Stomach (tissue), 9 donors: ENCODE results near the gene REC8. TPM values are rescaled to one million over a fixed set of nuclear protein-coding genes. Genes with fewer than 3 reads are reported as not detected.

ENCODE experiments used
- DNase-seq, 2 donors: peaks; one replicate each; pipeline versions ENCODE4 v3.0.0 to v3.0.0-alpha.2; 2013 to 2019
- H3K27ac ChIP-seq, 5 donors: fragments of 200-600 bp in 4 of 5; sonication (generic) in 4 of 5; one replicate each; pipeline ENCODE4 v1.5.1; 2013 to 2019; ENCODE audit warnings: mild to moderate bottlenecking in 1 of 5, moderate library complexity in 1 of 5
- H3K27me3 ChIP-seq, 3 donors: fragments of 200-600 bp; sonication (generic); one replicate each; pipeline ENCODE4 v1.5.1; 2017 to 2019; ENCODE audit warnings: mixed run types in 1 of 3
- H3K36me3 ChIP-seq, 4 donors: fragments of 200-600 bp; sonication (generic); 1 replicate in 3 of 4; 2 replicates in 1 of 4; pipeline ENCODE4 v1.5.1; 2016 to 2019
- H3K4me1 ChIP-seq, 4 donors: fragments of 200-600 bp; sonication (generic); one replicate each; pipeline ENCODE4 v1.5.1; 2016 to 2019
- H3K4me3 ChIP-seq, 4 donors: fragments of 200-600 bp; sonication (generic) in 3 of 4; one replicate each; pipeline ENCODE4 v1.5.1; 2016 to 2019; ENCODE audit warnings: mild to moderate bottlenecking in 1 of 4
- H3K9me3 ChIP-seq, 4 donors: fragments of 200-600 bp; sonication (generic); one replicate each; pipeline ENCODE4 v1.5.1; 2016 to 2019
- EP300 ChIP-seq: sonication (generic); formaldehyde crosslinking; IDR thresholded peaks from one replicate; pipeline ENCODE4 v1.6.1; 2017; ENCODE audit warnings: antibody characterized with exemption
- POLR2A ChIP-seq, 4 donors: fragments of 450-650 bp; IDR thresholded peaks; one replicate each; pipeline ENCODE4 v1.6.1; 2016; ENCODE audit warnings: antibody characterized with exemption in 4 of 4, control low read depth in 2 of 4, mild to moderate bottlenecking in 1 of 4, moderate library complexity in 1 of 4
- POLR2AphosphoS5 ChIP-seq, 3 donors: sonication (generic); formaldehyde crosslinking; IDR thresholded peaks; one replicate each; pipeline ENCODE4 v1.6.1; 2016; ENCODE audit warnings: antibody characterized with exemption in 3 of 3
- WGBS, 5 donors: extraction: QIAGEN DNeasy Blood & Tissue Kit in 3 of 5; methylation state at CpG; one replicate each; pipeline versions ENCODE4 v1.1.5 to v1.1.7; 2013 to 2018; 5-methylcytosine and 5-hydroxymethylcytosine counted together
- intact Hi-C: fragments of 100-400 bp; cut with DNase I; formaldehyde crosslinking; loops from one replicate; pipeline ENCODE4 v1.15.1; 2023; ENCODE audit warnings: low total_unique reads
- polyA plus RNA-seq, 3 donors: library from polyadenylated mRNA; stranded (reverse); fragments of 200-250 nt; gene quantifications; one replicate each; pipeline ENCODE4 v1.2.3, GENCODE V29; 2013
- total RNA-seq, 5 donors: library from RNA; depleted of rRNA; stranded (reverse); fragments of >200 nt; gene quantifications; one replicate each; pipeline versions ENCODE4 v1.1.0 to v1.2.3, GENCODE V29; 2014 to 2016
- TF ChIP-seq, protein P1 (sequence below), 7 experiments: fragments of 450-650 bp in 4 of 7; fragments of 200-600 bp in 3 of 7; sonication (generic) in 3 of 7; IDR thresholded peaks; one replicate each; pipeline ENCODE4 v1.5.1; 2016 to 2019; ENCODE audit warnings: antibody characterized with exemption in 7 of 7, control low read depth in 2 of 7, mild to moderate bottlenecking in 1 of 7
- donor health status: healthy with polysubstance abuse.
- donor health status: Bipolar disorder and iron deficiency.
- donor health status: healthy.

Gene REC8
- total and polyA plus RNA-seq, 8 donors, result 14.5 to 122 (median 42.1) TPM

DNA sequence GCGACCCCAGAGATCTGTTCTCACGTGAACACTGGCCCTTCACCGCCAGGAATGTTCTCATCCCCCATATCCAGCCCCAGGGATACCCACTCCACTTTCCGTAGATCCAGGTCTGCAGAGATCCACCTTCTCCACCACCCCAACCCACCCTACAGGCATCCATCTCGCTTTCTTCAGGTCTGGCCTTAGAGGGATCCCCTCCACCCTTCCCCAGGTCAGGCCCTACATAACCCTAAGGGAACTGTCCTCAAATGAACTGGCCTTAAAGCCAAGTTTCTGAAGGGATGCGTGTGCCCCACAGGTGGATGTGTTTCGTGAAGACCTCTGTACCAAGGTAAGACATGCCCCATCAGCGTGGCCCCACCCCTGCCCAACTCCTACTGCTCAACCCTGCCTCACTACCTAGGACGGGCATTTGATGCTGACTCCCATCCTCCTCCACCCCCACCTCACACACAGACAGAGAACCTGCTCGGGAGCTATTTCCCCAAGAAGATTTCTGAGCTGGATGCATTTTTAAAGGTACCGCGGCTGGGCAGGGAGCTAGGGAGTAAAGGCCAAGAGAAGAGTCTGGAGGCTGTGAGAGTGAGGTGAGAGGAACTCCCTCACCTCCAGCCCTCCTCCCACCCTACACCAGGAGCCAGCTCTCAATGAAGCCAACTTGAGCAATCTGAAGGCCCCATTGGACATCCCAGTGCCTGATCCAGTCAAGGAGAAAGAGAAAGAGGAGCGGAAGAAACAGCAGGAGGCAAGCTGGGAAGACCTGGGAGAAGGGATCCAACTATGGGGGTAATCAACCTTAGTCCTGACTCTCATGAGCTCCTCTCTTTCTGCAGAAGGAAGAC, 35.0 kb upstream of the REC8 start:
- H3K9me3 ChIP-seq, result no peaks in the 10 kb centered on the region
- H3K4me1 ChIP-seq, result peaks cover 13 to 68% (median 65%) of the 10 kb centered on the region in 4 donors
- peak overlapping the region; percentile 91 to 98 (median 96) for H3K27ac ChIP-seq
- H3K27me3 ChIP-seq, result no peaks in the 10 kb centered on the region
- intact Hi-C loops, result no loop called here
- no peak for DNase-seq
- TF ChIP-seq, protein P1, sequence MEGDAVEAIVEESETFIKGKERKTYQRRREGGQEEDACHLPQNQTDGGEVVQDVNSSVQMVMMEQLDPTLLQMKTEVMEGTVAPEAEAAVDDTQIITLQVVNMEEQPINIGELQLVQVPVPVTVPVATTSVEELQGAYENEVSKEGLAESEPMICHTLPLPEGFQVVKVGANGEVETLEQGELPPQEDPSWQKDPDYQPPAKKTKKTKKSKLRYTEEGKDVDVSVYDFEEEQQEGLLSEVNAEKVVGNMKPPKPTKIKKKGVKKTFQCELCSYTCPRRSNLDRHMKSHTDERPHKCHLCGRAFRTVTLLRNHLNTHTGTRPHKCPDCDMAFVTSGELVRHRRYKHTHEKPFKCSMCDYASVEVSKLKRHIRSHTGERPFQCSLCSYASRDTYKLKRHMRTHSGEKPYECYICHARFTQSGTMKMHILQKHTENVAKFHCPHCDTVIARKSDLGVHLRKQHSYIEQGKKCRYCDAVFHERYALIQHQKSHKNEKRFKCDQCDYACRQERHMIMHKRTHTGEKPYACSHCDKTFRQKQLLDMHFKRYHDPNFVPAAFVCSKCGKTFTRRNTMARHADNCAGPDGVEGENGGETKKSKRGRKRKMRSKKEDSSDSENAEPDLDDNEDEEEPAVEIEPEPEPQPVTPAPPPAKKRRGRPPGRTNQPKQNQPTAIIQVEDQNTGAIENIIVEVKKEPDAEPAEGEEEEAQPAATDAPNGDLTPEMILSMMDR (IDR thresholded peaks at IDR 0.05), result no peak
- TF ChIP-seq POLR2AphosphoS5 (IDR thresholded peaks at IDR 0.05) (no peak), EP300 (no peak), POLR2A (IDR thresholded peaks at IDR 0.05) (no peak)
- peak overlapping the region; percentile 94 to 99 (median 96) for H3K4me3 ChIP-seq
- H3K36me3 ChIP-seq, result peaks cover 23 to 26% (median 24%) of the 10 kb centered on the region in 4 donors
- WGBS, 5 donors, result 19 to 33% (median 24%) methylated on average over 13 of the region's 13 CpGs

DNA sequence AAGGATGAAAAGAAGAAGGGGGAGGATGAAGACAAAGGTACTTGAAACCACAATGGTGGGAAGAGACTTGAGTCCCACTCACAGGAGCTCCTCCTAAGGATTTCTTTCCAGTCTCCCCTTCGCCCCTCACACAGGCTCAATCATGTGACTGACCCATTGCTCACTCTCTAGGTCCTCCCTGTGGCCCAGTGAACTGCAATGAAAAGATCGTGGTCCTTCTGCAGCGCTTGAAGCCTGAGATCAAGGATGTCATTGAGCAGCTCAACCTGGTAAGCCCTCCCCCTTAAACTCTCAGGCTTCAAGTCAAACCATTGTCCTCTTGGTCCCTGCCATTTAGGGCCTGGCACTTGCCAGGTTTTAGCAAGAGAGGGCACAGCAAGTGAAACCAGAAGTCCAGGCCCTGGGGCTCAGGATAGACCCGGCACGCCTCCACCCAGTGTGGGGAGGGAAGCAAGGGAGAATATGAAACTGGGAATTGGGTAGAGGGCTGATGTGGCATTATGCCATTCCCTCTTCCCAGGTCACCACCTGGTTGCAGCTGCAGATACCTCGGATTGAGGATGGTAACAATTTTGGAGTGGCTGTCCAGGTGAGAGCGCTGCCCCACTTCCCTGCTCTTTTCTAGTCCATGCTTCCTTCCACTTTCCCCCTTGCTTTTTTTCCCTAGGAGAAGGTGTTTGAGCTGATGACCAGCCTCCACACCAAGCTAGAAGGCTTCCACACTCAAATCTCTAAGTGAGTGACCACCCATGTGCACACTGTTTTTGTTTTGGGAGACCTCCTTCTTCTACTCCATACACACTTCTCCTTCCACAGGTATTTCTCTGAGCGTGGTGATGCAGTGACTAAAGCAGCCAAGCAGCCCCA, 34.1 kb upstream of the REC8 start:
- H3K27me3 ChIP-seq, result no peaks in the 10 kb centered on the region
- 82 to 92% (median 84%) methylated on average over 8 of the region's 8 CpGs for WGBS, 5 donors
- peak overlapping the region in 3 of 5 donors; percentile 95 to 98 (median 97) for H3K27ac ChIP-seq
- peaks cover 18 to 68% (median 65%) of the 10 kb centered on the region in 4 donors for H3K4me1 ChIP-seq
- H3K4me3 ChIP-seq, result peak overlapping the region in 2 of 4 donors; percentile 94 to 99
- peaks cover 23 to 27% (median 24%) of the 10 kb centered on the region in 4 donors for H3K36me3 ChIP-seq
- intact Hi-C loops, result no loop called here
- no peak for DNase-seq
- no peaks in the 10 kb centered on the region for H3K9me3 ChIP-seq
- TF ChIP-seq POLR2A (IDR thresholded peaks at IDR 0.05) (no peak), EP300 (no peak), POLR2AphosphoS5 (IDR thresholded peaks at IDR 0.05) (no peak)
- TF ChIP-seq, protein P1 (IDR thresholded peaks at IDR 0.05), result no peak

DNA sequence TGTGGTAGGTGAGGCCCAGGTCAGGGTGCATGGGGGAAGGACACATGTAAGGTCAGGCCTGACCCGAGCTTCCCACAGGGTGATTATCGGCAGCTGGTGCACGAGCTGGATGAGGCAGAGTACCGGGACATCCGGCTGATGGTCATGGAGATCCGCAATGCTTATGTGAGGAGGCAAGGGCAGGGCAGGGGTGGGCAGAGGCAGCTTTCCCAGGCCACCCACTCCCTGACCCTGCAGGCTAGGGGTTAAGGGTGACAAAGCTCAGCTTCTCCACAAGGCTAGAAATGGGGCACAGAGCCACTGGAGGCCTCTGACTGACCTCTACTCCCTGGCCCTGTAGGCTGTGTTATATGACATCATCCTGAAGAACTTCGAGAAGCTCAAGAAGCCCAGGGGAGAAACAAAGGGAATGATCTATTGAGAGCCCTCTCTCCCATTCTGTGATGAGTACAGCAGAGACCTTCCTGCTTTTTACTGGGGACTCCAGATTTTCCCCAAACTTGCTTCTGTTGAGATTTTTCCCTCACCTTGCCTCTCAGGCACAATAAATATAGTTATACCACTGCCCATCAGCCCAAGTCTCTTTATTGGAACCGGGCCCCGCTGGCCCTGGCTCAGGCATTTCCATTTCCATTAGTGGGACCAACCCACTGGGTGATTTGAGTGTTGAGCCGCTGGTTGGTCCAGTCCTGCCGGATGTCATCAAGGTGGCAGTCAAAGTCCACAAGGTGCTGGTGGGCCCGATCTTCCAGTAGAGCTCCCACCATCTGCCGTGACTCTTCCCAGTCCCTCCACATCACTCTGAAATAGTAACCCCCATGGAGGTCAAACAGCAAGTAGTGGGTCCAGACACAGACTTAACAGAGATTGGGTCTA, 33.2 kb upstream of the REC8 start:
- intact Hi-C loops, result no loop called here
- H3K27ac ChIP-seq, result peak overlapping the region in 3 of 5 donors; percentile 14 to 92 (median 30)
- peaks cover 18 to 72% (median 64%) of the 10 kb centered on the region in 4 donors for H3K4me1 ChIP-seq
- peak overlapping the region in 1 of 4 donors; percentile 94 for H3K4me3 ChIP-seq
- peaks cover 24 to 35% (median 31%) of the 10 kb centered on the region in 4 donors for H3K36me3 ChIP-seq
- 68 to 82% (median 74%) methylated on average over 11 to 13 of the region's 13 CpGs for WGBS, 5 donors
- no peak for DNase-seq
- TF ChIP-seq POLR2AphosphoS5 (IDR thresholded peaks at IDR 0.05) (no peak), POLR2A (IDR thresholded peaks at IDR 0.05) (no peak), EP300 (no peak)
- TF ChIP-seq, protein P1 (IDR thresholded peaks at IDR 0.05), result no peak
- no peaks in the 10 kb centered on the region for H3K9me3 ChIP-seq
- no peaks in the 10 kb centered on the region for H3K27me3 ChIP-seq
